ENCODE measurements around the gene ANP32B.

Gene ANP32B

DNA sequence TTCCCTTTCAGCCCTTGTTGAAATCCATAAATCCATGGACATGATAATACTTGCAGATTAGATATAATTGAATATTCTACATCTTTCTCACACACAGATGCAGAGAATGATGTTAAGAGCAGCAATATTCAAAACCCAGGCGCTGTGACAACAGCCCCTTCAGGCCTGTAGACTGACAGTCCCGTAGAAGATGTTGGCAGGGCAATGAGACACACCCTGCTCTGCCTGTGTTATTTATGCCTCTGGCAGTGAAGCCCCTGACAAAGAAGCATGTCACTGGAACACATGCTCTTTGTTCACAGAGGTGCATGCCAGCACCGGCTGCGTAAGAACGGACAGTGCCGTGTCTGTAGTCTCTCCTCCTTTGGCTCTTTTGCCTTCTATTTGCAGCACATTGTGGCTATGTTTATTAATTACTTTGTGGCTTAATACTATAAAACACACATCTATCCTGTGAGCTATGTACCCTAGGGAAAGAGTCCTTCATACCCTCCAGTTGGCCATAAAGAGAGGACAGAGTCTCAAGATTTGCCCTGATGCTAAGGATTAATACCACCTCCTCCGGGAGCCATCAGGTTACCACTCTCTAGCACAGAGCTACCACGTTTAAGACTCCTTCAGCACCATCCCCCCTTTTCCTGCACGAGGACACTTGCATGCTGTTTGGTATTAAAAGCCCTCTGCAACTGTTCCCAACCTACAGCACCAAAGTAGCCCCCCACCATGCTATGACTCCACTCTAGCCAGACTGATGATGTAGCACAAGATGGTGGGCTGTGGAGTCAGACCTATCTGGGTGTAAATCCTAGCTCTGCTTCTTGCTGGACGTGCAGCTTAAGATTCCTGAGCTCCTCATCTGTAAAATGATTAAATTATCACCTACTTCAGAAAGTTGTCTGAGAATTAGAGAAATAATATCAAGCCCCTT is 2.0 kb upstream of the ANP32B start:
- H3K27ac ChIP-seq (ENCODE audit: low read depth, low read length), result no peak overlapping the region
- H3K4me1 ChIP-seq (ENCODE audit: control insufficient read depth, insufficient read depth, low read length, unreplicated experiment), result peaks cover 20% of the 10 kb centered on the region
- H3K4me3 ChIP-seq (ENCODE audit: low read depth, low read length), result no peak overlapping the region; the same call in 1 of the 2 replicates
- H3K79me2 ChIP-seq (ENCODE audit: control insufficient read depth, insufficient read depth, low read length, unreplicated experiment), result peaks cover 32% of the 10 kb centered on the region
- H3K27me3 ChIP-seq (ENCODE audit: insufficient read depth, low read length), result no peaks in the 10 kb centered on the region
- H3K36me3 ChIP-seq (ENCODE audit: insufficient read depth, low read length), result no peaks in the 10 kb centered on the region
- no peak overlapping the region for H2AFZ ChIP-seq (ENCODE audit: low read length, unreplicated experiment)

DNA sequence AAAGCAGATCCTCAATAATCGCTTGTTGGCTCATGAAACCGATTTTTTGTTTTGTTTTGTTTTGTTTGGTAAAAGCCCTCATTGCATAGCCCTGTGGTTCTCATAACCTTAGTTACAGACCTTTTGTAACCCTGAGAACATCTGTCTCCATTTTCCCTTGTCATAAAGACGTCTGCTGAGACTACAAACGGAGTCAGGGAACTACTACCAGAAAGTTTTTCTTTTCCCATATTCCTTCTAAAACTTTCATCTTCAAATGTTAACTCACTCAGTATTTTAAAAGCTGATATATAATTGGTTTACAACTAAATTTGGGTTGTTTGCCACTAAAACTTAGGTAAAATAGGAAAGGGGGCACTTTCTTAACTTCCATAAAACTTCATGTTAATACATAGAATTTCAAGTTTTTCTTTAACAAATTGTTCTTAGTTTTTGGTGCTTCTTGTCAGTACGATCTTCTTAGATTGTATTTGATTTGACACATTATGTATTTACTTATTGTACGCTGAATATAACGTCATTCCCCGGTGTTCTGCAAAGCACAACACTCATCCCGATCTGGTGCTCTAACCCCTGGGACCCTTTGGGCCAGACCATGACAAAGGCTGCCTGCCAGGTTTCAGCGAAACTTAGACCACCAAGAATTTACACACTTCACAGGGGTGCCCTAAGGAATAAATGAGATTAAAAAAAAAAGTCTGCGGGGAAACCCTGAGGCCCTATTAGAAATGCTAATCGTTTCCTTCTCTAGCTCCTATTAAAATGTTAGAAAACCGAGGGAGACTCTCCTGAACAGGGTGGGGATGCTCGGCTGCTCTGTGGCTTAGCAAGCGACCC is 1.1 kb upstream of the ANP32B start:
- Histone ChIP-seq H3K4me1 (ENCODE audit: control insufficient read depth, insufficient read depth, low read length, unreplicated experiment) (peaks cover 27% of the 10 kb centered on the region), H3K4me3 (ENCODE audit: low read depth, low read length) (peak overlapping the region; percentile 95), H3K36me3 (ENCODE audit: insufficient read depth, low read length) (no peaks in the 10 kb centered on the region), H3K27me3 (ENCODE audit: insufficient read depth, low read length) (no peaks in the 10 kb centered on the region), H2AFZ (ENCODE audit: low read length, unreplicated experiment) (peak overlapping the region; percentile 89), H3K79me2 (ENCODE audit: control insufficient read depth, insufficient read depth, low read length, unreplicated experiment) (peaks cover 41% of the 10 kb centered on the region), H3K27ac (ENCODE audit: low read depth, low read length) (peak overlapping the region; percentile 73; the same call in 1 of the 2 replicates)

DNA sequence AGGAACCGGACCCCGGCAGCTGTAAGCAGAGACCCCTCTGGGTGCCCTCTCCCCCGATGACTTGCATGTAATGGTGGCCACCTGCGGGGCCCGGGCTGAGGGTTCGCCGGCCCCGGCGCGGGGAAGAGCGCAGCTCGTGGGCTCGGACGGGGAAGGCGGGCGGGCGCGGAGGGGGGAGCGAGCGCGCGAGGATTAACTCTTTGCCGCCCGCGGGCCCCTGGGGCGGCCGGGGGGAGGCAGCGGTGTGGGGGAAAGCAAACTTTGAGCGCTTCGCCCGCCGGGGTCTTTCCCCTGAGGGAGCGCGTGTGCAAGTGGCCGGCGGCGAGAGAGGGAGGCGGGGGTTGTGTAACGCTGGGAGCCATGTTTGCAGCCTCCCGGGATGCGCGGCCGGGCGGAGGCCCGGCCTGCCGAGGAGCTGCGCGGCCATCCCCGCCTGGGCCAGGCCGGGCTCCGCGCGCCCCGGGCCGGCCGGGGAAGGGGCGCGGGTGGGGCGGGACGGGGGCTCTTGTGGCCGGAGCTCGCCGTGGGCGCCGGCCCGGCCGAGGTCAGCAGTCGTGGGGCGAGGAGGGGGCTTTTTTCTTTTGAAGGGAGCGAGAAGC is 547 bp downstream of the ANP32B start:
- peaks cover 41% of the 10 kb centered on the region for H3K4me1 ChIP-seq (ENCODE audit: control insufficient read depth, insufficient read depth, low read length, unreplicated experiment)
- peak overlapping the region; percentile 86 for H2AFZ ChIP-seq (ENCODE audit: low read length, unreplicated experiment)
- H3K4me3 ChIP-seq (ENCODE audit: low read depth, low read length), result peak overlapping the region; percentile 95
- peaks cover 56% of the 10 kb centered on the region for H3K79me2 ChIP-seq (ENCODE audit: control insufficient read depth, insufficient read depth, low read length, unreplicated experiment)
- no peaks in the 10 kb centered on the region for H3K36me3 ChIP-seq (ENCODE audit: insufficient read depth, low read length)
- H3K27ac ChIP-seq (ENCODE audit: low read depth, low read length), result peak overlapping the region; percentile 99
- H3K27me3 ChIP-seq (ENCODE audit: insufficient read depth, low read length), result no peaks in the 10 kb centered on the region

DNA sequence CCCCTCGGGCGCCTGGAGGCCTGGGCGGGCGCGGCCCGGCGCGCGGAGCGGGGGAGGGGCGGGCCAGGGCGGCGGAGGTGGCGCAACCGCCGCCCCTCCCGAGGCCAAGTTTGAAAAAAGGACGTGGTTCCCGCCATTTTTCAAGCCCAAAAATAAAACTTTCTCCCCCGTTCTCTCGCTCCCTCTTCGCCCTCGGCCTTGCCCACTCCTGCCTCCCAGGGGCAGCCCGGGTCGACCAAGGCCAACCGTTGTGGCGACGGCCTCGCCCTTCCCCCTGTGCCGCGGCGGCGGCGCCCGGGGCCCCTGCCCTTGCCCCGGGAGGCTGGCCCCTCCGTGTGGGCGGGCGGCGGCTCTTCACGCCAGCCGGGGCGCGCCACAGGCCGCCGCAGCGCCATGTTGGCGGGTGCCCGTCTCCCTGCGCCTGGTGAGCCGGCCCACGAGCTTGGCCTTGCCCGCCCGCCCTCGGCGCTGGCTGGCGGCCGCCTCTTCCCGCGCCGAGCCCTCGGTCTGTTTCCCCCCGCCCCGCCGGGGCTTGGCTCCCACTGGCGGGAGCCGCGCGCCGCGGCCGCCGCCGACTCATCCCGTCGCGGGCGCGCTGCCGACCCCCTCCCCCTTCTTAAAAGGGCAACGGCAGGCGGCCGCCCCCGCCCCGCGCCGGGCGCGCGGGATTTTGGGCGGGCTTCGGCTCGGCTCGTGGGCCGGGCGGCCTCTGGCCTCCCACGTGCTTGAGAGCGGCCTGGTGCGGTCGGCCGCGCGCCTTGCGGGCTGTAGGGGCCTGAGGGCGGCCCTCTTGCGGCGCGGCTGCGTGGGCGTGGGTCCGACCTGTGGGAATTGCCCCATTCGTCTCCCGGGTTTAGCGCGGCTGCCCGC is 1.3 kb downstream of the ANP32B start:
- H3K27me3 ChIP-seq (ENCODE audit: insufficient read depth, low read length), result no peaks in the 10 kb centered on the region

DNA sequence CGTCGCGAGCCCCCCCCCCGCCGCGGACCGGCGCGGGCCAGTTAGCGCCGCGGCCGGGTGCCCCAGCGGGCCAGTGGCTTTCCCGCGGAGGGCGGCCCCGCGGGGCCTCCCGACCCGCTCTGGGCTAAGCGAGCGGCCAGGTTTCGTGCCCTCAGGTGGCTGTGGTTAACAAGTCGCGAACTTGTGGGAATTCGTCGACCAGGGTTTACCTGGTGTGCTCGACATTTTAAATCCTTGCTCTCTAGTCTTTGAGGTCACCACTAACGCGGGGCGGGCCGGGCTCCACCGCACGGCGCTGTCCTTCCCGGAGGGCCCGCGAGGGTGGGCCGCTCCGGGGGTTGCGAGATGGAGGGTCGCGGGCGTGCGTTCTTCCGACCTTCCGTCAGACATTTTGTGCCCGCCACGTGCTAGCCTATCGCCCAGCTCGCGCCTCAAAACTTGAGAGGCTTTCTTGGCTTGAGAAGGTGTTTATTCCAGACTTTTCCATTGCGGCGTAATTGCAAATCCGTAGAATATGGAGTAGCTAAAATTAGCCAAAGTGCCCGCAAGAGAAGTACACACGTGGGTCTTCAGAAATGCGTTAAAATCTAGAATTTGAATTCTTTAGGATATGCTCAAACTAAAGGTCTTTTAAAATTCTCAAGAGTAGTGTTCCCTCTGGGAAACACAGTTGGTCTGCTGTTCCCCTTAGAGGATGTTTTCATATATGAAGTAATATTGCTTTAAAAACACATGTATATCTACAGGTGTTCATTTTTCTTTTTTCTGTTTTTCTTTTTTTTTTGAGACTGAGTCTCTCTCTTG is 2.1 kb downstream of the ANP32B start:
- peak overlapping the region; percentile 95 for H3K4me3 ChIP-seq (ENCODE audit: low read depth, low read length)
- H3K27ac ChIP-seq (ENCODE audit: low read depth, low read length), result peak overlapping the region; percentile 99
- no peaks in the 10 kb centered on the region for H3K27me3 ChIP-seq (ENCODE audit: insufficient read depth, low read length)
- peak overlapping the region; percentile 88 for H2AFZ ChIP-seq (ENCODE audit: low read length, unreplicated experiment)
- H3K79me2 ChIP-seq (ENCODE audit: control insufficient read depth, insufficient read depth, low read length, unreplicated experiment), result peaks cover 72% of the 10 kb centered on the region
- H3K36me3 ChIP-seq (ENCODE audit: insufficient read depth, low read length), result no peaks in the 10 kb centered on the region
- peaks cover 57% of the 10 kb centered on the region for H3K4me1 ChIP-seq (ENCODE audit: control insufficient read depth, insufficient read depth, low read length, unreplicated experiment)

More for the DNA sequence above, 1.3 kb downstream of the ANP32B start:
- Histone ChIP-seq H3K4me1 (ENCODE audit: control insufficient read depth, insufficient read depth, low read length, unreplicated experiment) (peaks cover 48% of the 10 kb centered on the region), H3K36me3 (ENCODE audit: insufficient read depth, low read length) (no peaks in the 10 kb centered on the region), H3K79me2 (ENCODE audit: control insufficient read depth, insufficient read depth, low read length, unreplicated experiment) (peaks cover 63% of the 10 kb centered on the region), H2AFZ (ENCODE audit: low read length, unreplicated experiment) (peak overlapping the region; percentile 88), H3K27ac (ENCODE audit: low read depth, low read length) (peak overlapping the region; percentile 99), H3K4me3 (ENCODE audit: low read depth, low read length) (peak overlapping the region; percentile 95)

DNA sequence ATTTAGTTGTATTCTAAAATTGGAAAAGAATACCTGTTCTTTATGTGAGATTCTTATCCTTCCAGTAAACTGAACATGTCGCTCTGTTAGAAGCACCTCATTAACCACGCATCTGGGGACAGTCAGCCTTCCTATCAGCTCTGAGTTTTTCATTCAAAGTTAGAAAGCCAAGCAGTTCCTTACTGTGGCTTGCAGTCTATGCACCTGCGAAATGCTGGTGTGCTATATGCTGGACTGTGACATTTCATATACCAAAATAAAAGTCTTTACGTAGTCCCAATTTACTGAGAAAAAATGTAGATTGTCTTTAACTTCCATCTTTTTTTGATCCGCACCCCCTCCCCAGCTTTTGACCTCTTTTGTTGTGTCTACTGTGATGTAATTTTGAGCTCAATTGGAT is 4.3 kb downstream of the ANP32B start:
- no peaks in the 10 kb centered on the region for H3K27me3 ChIP-seq (ENCODE audit: insufficient read depth, low read length)
- no peak overlapping the region for H3K27ac ChIP-seq (ENCODE audit: low read depth, low read length)
- H2AFZ ChIP-seq (ENCODE audit: low read length, unreplicated experiment), result no peak overlapping the region
- H3K4me1 ChIP-seq (ENCODE audit: control insufficient read depth, insufficient read depth, low read length, unreplicated experiment), result peaks cover 68% of the 10 kb centered on the region
- H3K79me2 ChIP-seq (ENCODE audit: control insufficient read depth, insufficient read depth, low read length, unreplicated experiment), result peaks cover 92% of the 10 kb centered on the region
- 0 out of 2 replicates have a peak, but pooled peaks cover 4% of the 10 kb centered on the region for H3K36me3 ChIP-seq (ENCODE audit: insufficient read depth, low read length)
- no peak overlapping the region for H3K4me3 ChIP-seq (ENCODE audit: low read depth, low read length)

DNA sequence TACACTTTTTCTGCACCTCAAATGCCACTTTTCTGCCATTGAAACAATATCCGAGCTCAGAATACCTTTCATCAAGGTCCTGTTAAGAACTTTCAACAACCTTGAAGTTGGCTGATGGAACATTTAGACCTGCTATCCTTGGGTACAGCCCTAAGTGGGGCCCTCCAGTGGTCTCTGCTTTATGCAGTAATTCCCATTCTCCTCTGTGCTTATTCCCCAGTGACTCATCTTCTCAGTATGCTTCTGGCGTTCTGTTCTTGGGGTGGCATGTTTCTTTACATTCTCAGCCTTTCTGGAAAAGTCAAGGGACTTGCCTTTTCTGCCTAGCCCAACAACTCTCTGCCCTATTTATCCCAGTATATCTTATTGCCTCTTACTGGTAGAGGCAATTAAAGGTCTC is 7.1 kb downstream of the ANP32B start:
- Histone ChIP-seq H3K4me3 (ENCODE audit: low read depth, low read length) (peak overlapping the region; percentile 48; the same call in 1 of the 2 replicates), H3K36me3 (ENCODE audit: insufficient read depth, low read length) (peaks cover 12% of the 10 kb centered on the region; the same call in 1 of the 2 replicates), H2AFZ (ENCODE audit: low read length, unreplicated experiment) (no peak overlapping the region), H3K79me2 (ENCODE audit: control insufficient read depth, insufficient read depth, low read length, unreplicated experiment) (peaks cover 99% of the 10 kb centered on the region), H3K4me1 (ENCODE audit: control insufficient read depth, insufficient read depth, low read length, unreplicated experiment) (peaks cover 79% of the 10 kb centered on the region), H3K27ac (ENCODE audit: low read depth, low read length) (peak overlapping the region; percentile 62), H3K27me3 (ENCODE audit: insufficient read depth, low read length) (no peaks in the 10 kb centered on the region)

DNA sequence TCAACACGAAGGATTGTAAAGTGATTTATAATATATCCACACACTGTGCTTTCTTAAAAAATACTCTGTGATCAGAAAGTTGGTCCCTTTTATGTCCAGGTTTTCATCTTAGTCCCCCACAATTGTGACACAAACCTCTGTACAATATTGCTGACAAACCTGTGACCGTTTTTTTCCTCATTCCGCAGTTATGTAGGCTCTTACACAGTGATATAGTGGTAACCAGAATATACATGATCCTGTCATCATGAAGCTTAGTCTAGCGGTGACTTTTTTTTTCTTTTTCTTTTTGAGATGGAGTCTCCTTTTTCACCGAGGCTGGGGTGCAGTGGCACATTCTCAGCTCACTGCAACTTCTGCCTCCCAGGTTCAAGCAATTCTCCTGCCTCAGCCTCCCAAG is 8.7 kb downstream of the ANP32B start:
- Histone ChIP-seq H3K27me3 (ENCODE audit: insufficient read depth, low read length) (no peaks in the 10 kb centered on the region), H3K27ac (ENCODE audit: low read depth, low read length) (no peak overlapping the region), H2AFZ (ENCODE audit: low read length, unreplicated experiment) (no peak overlapping the region), H3K79me2 (ENCODE audit: control insufficient read depth, insufficient read depth, low read length, unreplicated experiment) (peaks cover 98% of the 10 kb centered on the region), H3K36me3 (ENCODE audit: insufficient read depth, low read length) (peaks cover 23% of the 10 kb centered on the region), H3K4me1 (ENCODE audit: control insufficient read depth, insufficient read depth, low read length, unreplicated experiment) (peaks cover 63% of the 10 kb centered on the region), H3K4me3 (ENCODE audit: low read depth, low read length) (no peak overlapping the region)

DNA sequence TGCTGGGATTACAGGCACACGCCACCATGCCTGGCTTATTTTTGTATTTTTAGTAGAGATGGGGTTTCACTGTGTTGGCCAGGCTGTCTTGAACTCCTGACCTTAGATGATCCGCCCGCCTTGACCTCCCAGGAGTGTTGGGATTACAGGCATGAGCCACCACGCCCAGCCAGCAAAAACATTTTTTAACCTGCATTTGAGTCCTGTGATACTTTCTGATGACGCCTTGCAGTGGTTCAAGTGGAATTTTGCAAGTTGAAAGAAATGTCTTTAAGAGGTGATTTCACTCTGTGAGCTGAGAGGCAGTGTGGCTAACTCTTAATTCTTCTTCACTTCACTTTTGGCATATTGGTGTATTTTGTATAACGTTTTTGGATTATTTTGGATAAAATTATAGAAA is 9.1 kb downstream of the ANP32B start:
- no peak overlapping the region for H3K27ac ChIP-seq (ENCODE audit: low read depth, low read length)

More for the DNA sequence above, 9.1 kb downstream of the ANP32B start:
- Histone ChIP-seq H3K36me3 (ENCODE audit: insufficient read depth, low read length) (peaks cover 27% of the 10 kb centered on the region), H2AFZ (ENCODE audit: low read length, unreplicated experiment) (no peak overlapping the region), H3K79me2 (ENCODE audit: control insufficient read depth, insufficient read depth, low read length, unreplicated experiment) (peaks cover 98% of the 10 kb centered on the region), H3K4me3 (ENCODE audit: low read depth, low read length) (no peak overlapping the region), H3K4me1 (ENCODE audit: control insufficient read depth, insufficient read depth, low read length, unreplicated experiment) (peaks cover 63% of the 10 kb centered on the region), H3K27me3 (ENCODE audit: insufficient read depth, low read length) (no peaks in the 10 kb centered on the region)

Measured in ACC112 (cell line).